GM18526 (cell line): ENCODE data around the gene RPTOR.

ENCODE experiments used
- POLR2A ChIP-seq: IDR thresholded peaks from 3 replicates; pipeline ENCODE4 v1.6.1; 2011; ENCODE audit not compliant: insufficient read length; ENCODE audit errors: extremely low read depth

Gene RPTOR

DNA sequence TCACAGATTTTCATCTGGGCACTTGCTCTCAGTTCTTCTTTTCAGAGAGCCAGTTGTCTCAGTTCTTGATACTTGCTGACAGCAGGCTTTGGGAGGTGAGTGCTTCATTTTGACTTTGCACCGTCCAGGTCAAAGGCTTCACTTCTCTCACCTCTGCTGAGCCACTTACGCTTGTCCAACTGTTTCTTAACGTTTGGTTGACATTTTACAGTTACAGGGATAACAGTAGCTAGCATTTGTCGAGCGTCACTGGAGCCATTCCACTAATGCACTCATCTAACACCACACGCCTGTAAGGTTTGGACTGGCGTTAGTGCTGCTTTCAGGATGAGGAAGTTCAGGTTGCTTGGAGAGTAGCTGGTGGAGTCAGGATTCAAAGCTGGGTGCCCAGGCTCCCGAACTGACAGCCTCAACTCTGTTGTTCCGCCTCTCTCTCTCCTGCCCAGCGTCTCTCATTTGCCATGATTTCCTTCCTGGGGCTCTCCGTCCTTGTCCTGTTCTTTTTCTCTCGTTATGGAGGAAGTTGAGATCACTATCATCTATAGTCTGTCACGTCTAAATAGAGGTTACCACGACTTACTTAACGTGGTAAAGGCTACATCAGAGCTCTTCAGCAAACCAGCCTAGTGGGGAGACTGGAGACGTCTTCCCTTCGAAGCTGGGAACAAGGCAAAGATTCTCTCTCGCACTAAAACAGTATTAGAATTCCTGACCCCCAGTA lies 220.8 kb downstream of the RPTOR start:
- TF ChIP-seq POLR2A = no peak

DNA sequence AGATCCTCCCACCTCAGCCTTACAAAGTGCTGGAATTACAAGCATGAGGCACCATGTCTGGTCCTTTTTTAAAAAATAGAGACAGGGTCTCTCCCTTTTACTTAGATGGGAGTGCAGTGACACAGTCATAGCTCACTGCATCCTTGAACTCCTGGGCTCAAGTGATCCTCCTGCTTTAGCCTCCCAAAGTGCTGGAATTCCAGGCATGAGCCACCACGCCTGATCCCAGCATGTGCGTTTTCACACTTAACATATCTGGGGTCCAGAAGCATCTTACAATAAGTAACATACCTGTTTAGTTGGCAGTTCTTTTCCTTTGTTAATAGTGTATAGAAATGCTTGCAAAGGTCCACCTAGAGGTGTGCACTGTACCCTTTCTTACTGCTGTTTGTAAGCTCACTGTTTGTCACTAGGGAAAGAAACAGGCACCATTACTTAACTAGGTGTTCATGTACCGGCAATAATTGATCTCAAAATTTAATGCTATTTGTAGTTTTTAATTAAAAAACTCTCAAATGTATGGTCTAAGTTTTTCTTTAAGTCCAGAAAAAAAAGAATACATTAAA lies 221.7 kb downstream of the RPTOR start:
- no peak for TF ChIP-seq POLR2A

GRCh38 chr17:80768389-80768788 lies 223.8 kb downstream of the RPTOR start:
- TF ChIP-seq POLR2A = no peak

DNA sequence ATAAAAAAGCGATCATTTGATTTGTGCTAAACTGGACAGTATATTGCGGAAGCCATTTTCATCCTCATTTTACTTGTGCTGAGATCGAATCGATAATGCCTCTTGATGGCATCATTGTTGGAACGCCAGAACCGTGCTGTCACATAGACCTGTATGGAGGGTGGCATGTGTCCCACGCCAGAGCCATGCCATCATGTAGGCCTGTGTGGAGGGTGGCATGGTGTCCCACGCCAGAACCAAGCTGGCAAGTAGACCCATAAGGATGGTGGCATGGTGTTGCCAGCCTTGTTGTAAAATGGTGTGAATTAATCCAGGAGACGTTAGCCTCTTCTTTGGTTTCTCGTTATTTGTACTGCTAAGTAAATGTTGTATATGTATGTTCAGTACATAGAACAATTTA lies 224.3 kb downstream of the RPTOR start:
- TF ChIP-seq POLR2A = no peak

GRCh38 chr17:80769516-80769915 lies 224.9 kb downstream of the RPTOR start:
- TF ChIP-seq POLR2A = no peak

- no peak for TF ChIP-seq POLR2A
Measured at GRCh38 chr17:80769936-80770625, 225.4 kb downstream of the RPTOR start.

DNA sequence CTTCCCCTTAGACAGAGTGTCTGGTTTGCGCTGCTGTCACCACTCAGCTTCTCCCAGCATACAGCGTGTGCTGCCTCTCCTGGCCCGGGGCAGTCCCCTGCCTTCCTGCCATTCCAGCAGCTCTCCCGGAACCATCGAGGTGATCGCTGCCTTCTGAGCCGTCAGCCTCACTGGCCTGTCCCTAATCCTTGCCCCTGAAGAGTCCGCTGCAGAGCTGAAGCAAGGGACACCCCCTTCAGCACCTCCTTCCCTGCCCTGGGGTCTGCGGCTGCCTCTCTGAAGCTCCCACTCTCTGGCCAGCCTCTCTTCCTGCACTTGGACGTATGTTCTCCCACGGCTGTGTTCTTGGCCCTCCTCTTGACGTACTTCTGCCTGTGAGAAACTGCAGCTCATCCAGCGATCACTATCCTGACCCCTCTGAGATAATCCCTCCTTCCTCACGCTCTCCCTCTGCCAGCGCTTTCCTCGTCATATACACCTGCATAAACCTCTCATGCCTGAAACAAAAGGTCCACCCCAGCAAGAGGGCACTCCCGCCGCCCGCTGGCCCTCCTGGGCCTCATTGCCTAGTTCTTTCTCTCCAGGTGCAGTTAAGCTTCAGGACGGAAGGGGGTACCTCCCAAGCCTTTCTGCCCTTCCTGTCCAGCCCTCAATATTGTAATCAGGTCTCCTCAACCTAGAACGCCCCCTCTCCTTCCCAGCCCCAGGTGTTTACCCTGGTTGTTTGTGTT lies 226.4 kb downstream of the RPTOR start:
- no peak for TF ChIP-seq POLR2A

GRCh38 chr17:80771612-80772005 lies 227.0 kb downstream of the RPTOR start:
- no peak for TF ChIP-seq POLR2A

GRCh38 chr17:80772906-80773242 lies 228.2 kb downstream of the RPTOR start:
- TF ChIP-seq POLR2A = no peak

DNA sequence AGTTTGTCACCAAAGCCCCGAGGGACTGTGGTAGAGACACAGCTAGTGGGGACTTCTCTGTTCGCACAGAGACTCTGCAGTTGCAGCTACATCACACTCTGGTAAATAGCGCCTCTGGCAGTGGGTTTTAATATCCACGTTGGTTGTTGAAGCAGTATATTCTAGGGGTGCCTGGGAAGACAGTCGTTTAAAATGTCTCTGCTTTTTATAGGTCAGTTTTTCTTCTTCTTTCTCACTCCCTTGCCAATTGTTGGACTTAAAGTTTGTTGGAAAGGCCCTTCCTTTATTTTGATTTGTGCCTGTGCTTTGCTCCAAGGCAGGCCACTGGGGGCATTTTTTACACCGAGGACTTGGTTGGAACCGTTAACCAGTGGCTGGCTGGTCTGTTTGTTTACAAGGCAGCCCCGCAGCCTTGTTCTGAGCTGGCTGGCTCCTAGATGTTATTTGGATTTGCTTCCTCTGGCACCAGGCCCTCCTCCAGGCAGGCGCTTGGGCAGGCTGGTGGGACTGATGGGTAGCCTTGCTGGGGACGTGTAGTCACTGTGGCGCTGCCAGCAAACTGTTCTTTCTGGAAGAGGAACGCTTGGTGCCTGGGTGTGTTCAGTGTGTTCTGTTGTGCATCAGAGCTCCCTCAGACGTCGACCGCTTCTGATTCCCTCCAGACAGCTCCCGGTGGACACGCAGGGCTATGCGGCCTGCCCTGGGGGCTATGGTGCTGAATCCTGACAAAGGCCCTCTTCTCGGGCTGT lies 228.8 kb downstream of the RPTOR start:
- TF ChIP-seq POLR2A = no peak

DNA sequence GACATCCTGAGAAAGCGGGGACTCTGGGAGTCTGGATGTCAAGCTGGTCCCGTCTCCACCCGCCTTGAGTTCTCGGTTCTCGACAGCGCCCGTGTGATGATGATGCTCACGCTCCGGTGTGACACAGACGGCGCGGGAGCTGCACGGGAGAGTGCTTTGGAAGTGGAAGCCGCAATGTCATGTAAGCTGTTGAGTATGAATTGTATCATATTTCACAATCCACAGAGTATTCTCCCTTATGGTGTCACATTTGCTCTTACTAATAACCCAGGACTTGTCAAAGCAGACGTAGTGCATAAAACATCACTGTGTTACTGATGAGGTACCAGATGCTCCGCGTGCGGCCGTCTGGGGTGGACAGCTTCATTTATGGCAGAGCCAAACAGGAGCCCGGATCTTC lies 229.5 kb downstream of the RPTOR start:
- TF ChIP-seq POLR2A = no peak

DNA sequence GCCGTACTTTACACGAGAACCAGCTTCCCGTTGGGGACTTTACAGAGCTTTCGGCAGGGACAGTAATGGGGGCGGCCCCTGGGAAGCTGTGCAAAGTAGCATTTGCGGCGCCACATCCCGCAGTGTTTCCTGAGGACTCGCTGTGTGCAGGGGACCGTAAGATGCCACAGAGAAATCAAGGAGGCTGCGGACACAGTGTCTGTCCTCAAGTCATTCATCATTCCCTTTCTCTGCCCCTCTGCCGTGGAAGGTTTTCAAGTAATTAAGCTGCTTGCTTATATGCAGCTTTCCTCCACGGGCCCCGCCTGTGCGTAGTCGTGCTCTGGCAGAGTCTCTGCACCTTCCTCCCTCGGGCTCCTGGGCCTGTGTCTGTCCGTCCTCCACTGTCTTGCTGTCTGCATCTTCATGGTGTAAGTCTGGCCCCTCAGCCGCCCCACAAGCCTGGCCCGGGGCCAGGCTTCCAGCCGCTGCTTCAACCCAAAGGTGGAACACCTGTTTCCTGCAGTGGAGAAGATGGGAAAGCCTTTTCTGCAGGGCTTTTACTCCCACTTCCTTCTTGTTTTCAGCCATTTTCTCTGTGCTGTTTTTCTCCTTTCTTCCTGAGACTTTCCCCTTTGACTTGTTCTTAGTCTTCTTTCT lies 230.1 kb downstream of the RPTOR start:
- no peak for TF ChIP-seq POLR2A

DNA sequence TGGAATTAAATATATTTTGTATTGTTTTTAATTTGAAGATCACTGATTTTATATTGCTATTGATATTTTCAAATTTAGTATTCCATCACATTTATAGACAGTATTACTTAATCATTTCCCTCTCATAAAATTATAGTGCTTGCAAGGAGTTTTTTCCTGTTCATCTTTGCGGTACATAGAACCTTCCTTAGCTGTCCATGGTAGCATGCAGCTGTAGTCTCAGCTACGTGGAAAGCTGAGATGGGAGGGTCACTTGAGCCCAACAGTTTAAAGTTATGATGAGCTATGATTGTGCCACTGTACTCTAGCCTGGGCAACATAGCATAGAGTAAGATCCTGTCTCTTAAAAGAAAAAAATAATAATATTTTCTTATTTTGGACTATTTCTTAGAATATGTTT lies 231.2 kb downstream of the RPTOR start:
- no peak for TF ChIP-seq POLR2A

GRCh38 chr17:80777274-80777673 lies 232.6 kb downstream of the RPTOR start:
- TF ChIP-seq POLR2A = no peak

- TF ChIP-seq POLR2A = no peak
Measured at GRCh38 chr17:80778716-80779115, 234.1 kb downstream of the RPTOR start.

DNA sequence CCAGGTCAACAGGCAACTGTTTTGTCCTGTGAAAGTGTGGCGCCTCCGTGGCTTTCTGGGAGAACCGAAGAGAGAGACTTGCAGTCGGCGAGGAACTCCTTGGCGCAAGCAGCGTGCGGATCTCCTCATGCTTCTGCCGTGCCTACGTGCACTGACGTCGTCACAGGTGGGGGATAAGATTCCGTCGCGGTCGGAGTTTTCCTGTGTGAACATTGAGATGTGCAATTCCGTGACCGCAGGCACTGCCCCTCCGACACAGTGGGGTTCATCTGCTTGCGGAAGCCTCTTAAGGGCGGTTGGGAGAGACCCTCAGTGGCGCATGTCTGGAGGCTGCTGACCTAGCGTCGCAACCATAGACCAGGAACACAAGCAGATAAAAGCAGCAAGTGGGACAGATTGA lies 234.7 kb downstream of the RPTOR start:
- no peak for TF ChIP-seq POLR2A
